Measurements from ENCODE around the gene GABRP. TPM values are rescaled to one million over a fixed set of nuclear protein-coding genes. Genes with fewer than 3 reads are reported as not detected.

GABRP gene
- total RNA-seq, 4 donors from 2014 or later, result 0.76 to 1.2 TPM; not detected in 2

DNA sequence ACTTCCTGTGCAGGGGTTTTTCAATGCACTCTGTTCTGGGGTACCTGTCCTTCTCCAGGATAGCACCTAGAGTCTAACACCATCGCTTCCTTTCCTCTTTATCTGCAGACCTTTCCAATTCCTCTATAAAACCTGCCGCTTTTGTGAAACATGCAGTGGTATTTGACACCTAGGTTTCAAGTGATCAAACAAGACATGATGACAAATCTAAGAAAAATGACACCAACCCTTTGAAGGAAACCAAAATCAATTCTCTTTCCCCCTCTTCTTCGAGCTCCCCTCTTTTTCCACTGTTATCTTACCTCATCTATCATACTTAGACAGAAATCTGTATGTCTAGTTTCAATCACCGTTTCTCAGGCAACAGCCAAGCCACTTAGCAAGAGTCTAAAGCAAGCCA, 52.7 kb downstream of the GABRP start:
- no peaks in the 10 kb centered on the region for H3K4me1 ChIP-seq
- no peaks in the 10 kb centered on the region for H3K36me3 ChIP-seq
- DNase-seq, result no peak
- H3K9me3 ChIP-seq, result no peaks in the 10 kb centered on the region
- no peak overlapping the region for H3K4me3 ChIP-seq
- H3K27ac ChIP-seq, result no peak overlapping the region
- H3K27me3 ChIP-seq, result no peaks in the 10 kb centered on the region
- TF ChIP-seq CTCF (IDR thresholded peaks at IDR 0.05) (no peak), POLR2A (IDR thresholded peaks at IDR 0.05) (no peak)

GRCh38 chr5:170843870-170844269, 60.3 kb downstream of the GABRP start:
- H3K9me3 ChIP-seq, result no peaks in the 10 kb centered on the region
- H3K4me1 ChIP-seq, result no peaks in the 10 kb centered on the region
- H3K4me3 ChIP-seq, result no peak overlapping the region
- H3K36me3 ChIP-seq, result no peaks in the 10 kb centered on the region
- no peak for DNase-seq
- H3K27me3 ChIP-seq, result no peaks in the 10 kb centered on the region
- H3K27ac ChIP-seq, result no peak overlapping the region
- TF ChIP-seq POLR2A (IDR thresholded peaks at IDR 0.05), result no peak
- TF ChIP-seq CTCF (IDR thresholded peaks at IDR 0.05), result no peak

- H3K36me3 ChIP-seq, result no peaks in the 10 kb centered on the region
- H3K4me3 ChIP-seq, result no peak overlapping the region
- no peak overlapping the region for H3K27ac ChIP-seq
- DNase-seq, result no peak
- H3K4me1 ChIP-seq, result no peaks in the 10 kb centered on the region
- H3K27me3 ChIP-seq, result no peaks in the 10 kb centered on the region
- TF ChIP-seq CTCF (IDR thresholded peaks at IDR 0.05) (no peak), POLR2A (IDR thresholded peaks at IDR 0.05) (no peak)
- H3K9me3 ChIP-seq, result no peaks in the 10 kb centered on the region
These were observed 61.1 kb downstream of the GABRP start for GRCh38 chr5:170844651-170845050.

DNA sequence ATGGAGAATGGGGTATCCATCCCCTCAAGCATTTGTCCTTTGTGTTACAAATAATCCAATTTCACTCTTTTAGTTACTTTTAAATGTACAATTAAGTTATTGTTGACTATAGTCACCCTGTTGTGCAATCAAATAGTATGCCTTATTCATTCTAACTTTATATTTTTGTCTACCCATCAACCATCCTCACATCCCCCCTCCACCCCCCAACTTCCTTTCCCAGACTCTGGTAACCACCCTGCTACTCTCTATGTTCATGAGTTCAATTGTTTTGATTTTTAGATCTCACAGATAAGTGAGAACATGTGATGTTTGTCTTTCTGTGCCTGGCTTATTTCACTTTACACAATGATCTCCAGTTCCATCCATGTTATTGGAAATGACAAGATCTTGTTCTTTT, 62.9 kb downstream of the GABRP start:
- H3K4me3 ChIP-seq, result no peak overlapping the region
- no peaks in the 10 kb centered on the region for H3K27me3 ChIP-seq
- H3K27ac ChIP-seq, result no peak overlapping the region
- H3K9me3 ChIP-seq, result no peaks in the 10 kb centered on the region
- DNase-seq, result no peak
- no peak for TF ChIP-seq POLR2A (IDR thresholded peaks at IDR 0.05)
- no peak for TF ChIP-seq CTCF (IDR thresholded peaks at IDR 0.05)
- no peaks in the 10 kb centered on the region for H3K36me3 ChIP-seq
- no peaks in the 10 kb centered on the region for H3K4me1 ChIP-seq

- TF ChIP-seq CTCF (IDR thresholded peaks at IDR 0.05), result no peak
- no peak for TF ChIP-seq POLR2A (IDR thresholded peaks at IDR 0.05)
- no peak overlapping the region for H3K4me3 ChIP-seq
- no peaks in the 10 kb centered on the region for H3K27me3 ChIP-seq
- H3K36me3 ChIP-seq, result no peaks in the 10 kb centered on the region
- H3K9me3 ChIP-seq, result no peaks in the 10 kb centered on the region
- H3K27ac ChIP-seq, result no peak overlapping the region
- no peak for DNase-seq
- H3K4me1 ChIP-seq, result no peaks in the 10 kb centered on the region
These were observed 63.3 kb downstream of the GABRP start for GRCh38 chr5:170846846-170847245.

GRCh38 chr5:170848033-170848432, 64.5 kb downstream of the GABRP start:
- Histone ChIP-seq H3K4me1 (no peaks in the 10 kb centered on the region), H3K27me3 (no peaks in the 10 kb centered on the region), H3K9me3 (no peaks in the 10 kb centered on the region), H3K36me3 (no peaks in the 10 kb centered on the region), H3K4me3 (no peak overlapping the region), H3K27ac (no peak overlapping the region)
- no peak for DNase-seq
- no peak for TF ChIP-seq CTCF (IDR thresholded peaks at IDR 0.05)
- no peak for TF ChIP-seq POLR2A (IDR thresholded peaks at IDR 0.05)
